ENCODE results near the gene TPCN2. TPM values are rescaled to one million over a fixed set of nuclear protein-coding genes. Genes with fewer than 3 reads are reported as not detected.

TPCN2 gene
- total RNA-seq, 1 experiment from 2014 or later: 28.9 TPM

GRCh38 chr11:69166218-69167115 lies 117.7 kb downstream of the TPCN2 start:
- peak; percentile 93 for DNase-seq (ENCODE audit: low spot score)
- intact Hi-C loops (cut with micrococcal nuclease; ENCODE audit: unreplicated experiment): no loop called here
- H3K4me1 ChIP-seq (ENCODE audit: insufficient read depth, low read length, poor library complexity, severe bottlenecking): peaks cover 12% of the 10 kb centered on the region
- no peaks in the 10 kb centered on the region for H3K36me3 ChIP-seq (ENCODE audit: insufficient read depth, low read length, poor library complexity, severe bottlenecking)
- ChIA-PET POLR2A (ENCODE audit: low non-redundant PET) (no interaction called here), CTCF (interaction anchor here (0.7 to 2.2 kb wide), 2 partner anchors 35 to 152 kb away, joined by 3 to 5 read pairs; no protein-coding TSS in a partner anchor)
- no peak overlapping the region for H3K4me3 ChIP-seq (ENCODE audit: low read depth, low read length, poor library complexity, severe bottlenecking)
- TF ChIP-seq CTCF (conservative IDR thresholded peaks at IDR 0.05; ENCODE audit: low read depth, low read length) (no peak), EZH2 (IDR thresholded peaks at IDR 0.05; ENCODE audit: borderline replicate concordance, low read depth, low read length, poor library complexity, severe bottlenecking) (no peak)
- no peaks in the 10 kb centered on the region for H3K9me3 ChIP-seq (ENCODE audit: low read depth, low read length, poor library complexity, severe bottlenecking)
- no peaks in the 10 kb centered on the region for H3K27me3 ChIP-seq (replicated peaks; ENCODE audit: insufficient read depth, low read depth, low read length, poor library complexity)
- peak overlapping the region; percentile 12 for H3K27ac ChIP-seq (ENCODE audit: low read depth, low read length, poor library complexity, severe bottlenecking)
- BruUV-seq (replicated peaks): no TSS peak

- BruUV-seq (replicated peaks): no TSS peak
- peaks cover 12% of the 10 kb centered on the region for H3K4me1 ChIP-seq (ENCODE audit: insufficient read depth, low read length, poor library complexity, severe bottlenecking)
- H3K4me3 ChIP-seq (ENCODE audit: low read depth, low read length, poor library complexity, severe bottlenecking): no peak overlapping the region
- no peaks in the 10 kb centered on the region for H3K9me3 ChIP-seq (ENCODE audit: low read depth, low read length, poor library complexity, severe bottlenecking)
- no peaks in the 10 kb centered on the region for H3K27me3 ChIP-seq (replicated peaks; ENCODE audit: insufficient read depth, low read depth, low read length, poor library complexity)
- peak overlapping the region; percentile 12 for H3K27ac ChIP-seq (ENCODE audit: low read depth, low read length, poor library complexity, severe bottlenecking)
- ChIA-PET CTCF (interaction anchor here (2.2 kb wide), 1 partner anchor 36 kb away, joined by 5 read pairs; no protein-coding TSS in a partner anchor), POLR2A (ENCODE audit: low non-redundant PET) (no interaction called here)
- H3K36me3 ChIP-seq (ENCODE audit: insufficient read depth, low read length, poor library complexity, severe bottlenecking): no peaks in the 10 kb centered on the region
- DNase-seq (ENCODE audit: low spot score): peak; percentile 29
- TF ChIP-seq EZH2 (IDR thresholded peaks at IDR 0.05; ENCODE audit: borderline replicate concordance, low read depth, low read length, poor library complexity, severe bottlenecking) (no peak), CTCF (conservative IDR thresholded peaks at IDR 0.05; ENCODE audit: low read depth, low read length) (no peak)
- intact Hi-C loops (cut with micrococcal nuclease; ENCODE audit: unreplicated experiment): no loop called here
Observed at GRCh38 chr11:69167130-69167915, 118.6 kb downstream of the TPCN2 start.

- TF ChIP-seq EZH2 (IDR thresholded peaks at IDR 0.05; ENCODE audit: borderline replicate concordance, low read depth, low read length, poor library complexity, severe bottlenecking): no peak
- TF ChIP-seq CTCF (conservative IDR thresholded peaks at IDR 0.05; ENCODE audit: low read depth, low read length): no peak
- H3K9me3 ChIP-seq (ENCODE audit: low read depth, low read length, poor library complexity, severe bottlenecking): no peaks in the 10 kb centered on the region
- H3K36me3 ChIP-seq (ENCODE audit: insufficient read depth, low read length, poor library complexity, severe bottlenecking): no peaks in the 10 kb centered on the region
- H3K4me1 ChIP-seq (ENCODE audit: insufficient read depth, low read length, poor library complexity, severe bottlenecking): peaks cover 12% of the 10 kb centered on the region
- H3K27me3 ChIP-seq (replicated peaks; ENCODE audit: insufficient read depth, low read depth, low read length, poor library complexity): no peaks in the 10 kb centered on the region
- no peak overlapping the region for H3K4me3 ChIP-seq (ENCODE audit: low read depth, low read length, poor library complexity, severe bottlenecking)
- intact Hi-C loops (cut with micrococcal nuclease; ENCODE audit: unreplicated experiment): no loop called here
- no peak for DNase-seq (ENCODE audit: low spot score)
- CTCF ChIA-PET: interaction anchor here (2.2 kb wide), 1 partner anchor 37 kb away, joined by 5 read pairs; no protein-coding TSS in a partner anchor
- H3K27ac ChIP-seq (ENCODE audit: low read depth, low read length, poor library complexity, severe bottlenecking): no peak overlapping the region
- POLR2A ChIA-PET (ENCODE audit: low non-redundant PET): no interaction called here
- BruUV-seq (replicated peaks): no TSS peak
Observed at GRCh38 chr11:69167916-69168691, 119.4 kb downstream of the TPCN2 start.

All from A673 (cell line).